A673 (cell line): ENCODE measurements around the gene KRT38.

Experiments used
- EZH2 ChIP-seq: fragments of 200-600 bp; sonication (generic); IDR thresholded peaks from 2 replicates; pipeline ENCODE4 v1.6.1; 2017; ENCODE audit warnings: borderline replicate concordance, low read depth, mild to moderate bottlenecking, mixed read lengths, antibody characterized with exemption, low read length; ENCODE audit not compliant: poor library complexity, severe bottlenecking
- TF ChIP-seq, protein P1 (sequence below): fragments of 300-800, 200-600 bp; sonication (generic); conservative IDR thresholded peaks from 2 replicates; pipeline ENCODE4 v1.5.1; 2017; ENCODE audit warnings: low read depth, mild to moderate bottlenecking, antibody characterized with exemption, low read length, moderate library complexity, mixed read lengths

DNA sequence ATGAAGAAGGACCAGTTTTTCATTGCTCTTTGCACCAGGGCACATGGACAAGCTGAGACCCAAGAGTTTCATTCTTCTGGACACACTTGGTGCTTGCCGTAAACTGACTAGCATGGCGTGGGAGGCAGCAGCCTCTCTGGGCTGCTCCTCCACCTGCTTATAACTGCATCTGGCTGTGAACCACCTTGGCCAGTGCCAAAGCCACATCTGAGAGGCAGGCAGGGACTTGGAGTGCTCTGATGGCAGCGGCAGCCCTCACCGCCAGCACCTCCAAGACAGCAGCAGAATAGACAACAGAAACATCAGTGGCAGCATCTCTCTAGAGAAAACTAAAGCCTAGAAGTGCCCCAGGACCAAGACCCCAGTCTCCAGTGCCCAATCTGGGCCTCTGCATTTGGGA lies 21.1 kb downstream of the KRT38 start:
- TF ChIP-seq, protein P1, sequence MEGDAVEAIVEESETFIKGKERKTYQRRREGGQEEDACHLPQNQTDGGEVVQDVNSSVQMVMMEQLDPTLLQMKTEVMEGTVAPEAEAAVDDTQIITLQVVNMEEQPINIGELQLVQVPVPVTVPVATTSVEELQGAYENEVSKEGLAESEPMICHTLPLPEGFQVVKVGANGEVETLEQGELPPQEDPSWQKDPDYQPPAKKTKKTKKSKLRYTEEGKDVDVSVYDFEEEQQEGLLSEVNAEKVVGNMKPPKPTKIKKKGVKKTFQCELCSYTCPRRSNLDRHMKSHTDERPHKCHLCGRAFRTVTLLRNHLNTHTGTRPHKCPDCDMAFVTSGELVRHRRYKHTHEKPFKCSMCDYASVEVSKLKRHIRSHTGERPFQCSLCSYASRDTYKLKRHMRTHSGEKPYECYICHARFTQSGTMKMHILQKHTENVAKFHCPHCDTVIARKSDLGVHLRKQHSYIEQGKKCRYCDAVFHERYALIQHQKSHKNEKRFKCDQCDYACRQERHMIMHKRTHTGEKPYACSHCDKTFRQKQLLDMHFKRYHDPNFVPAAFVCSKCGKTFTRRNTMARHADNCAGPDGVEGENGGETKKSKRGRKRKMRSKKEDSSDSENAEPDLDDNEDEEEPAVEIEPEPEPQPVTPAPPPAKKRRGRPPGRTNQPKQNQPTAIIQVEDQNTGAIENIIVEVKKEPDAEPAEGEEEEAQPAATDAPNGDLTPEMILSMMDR = no peak
- no peak for TF ChIP-seq EZH2
